Measurements from ENCODE around the gene WFDC13.
"Not testable (repeated sequence)": the region's sequence is repeated elsewhere in the genome, so short reads cannot be mapped to it uniquely, and the experiment has no call there.

Gene WFDC13

DNA sequence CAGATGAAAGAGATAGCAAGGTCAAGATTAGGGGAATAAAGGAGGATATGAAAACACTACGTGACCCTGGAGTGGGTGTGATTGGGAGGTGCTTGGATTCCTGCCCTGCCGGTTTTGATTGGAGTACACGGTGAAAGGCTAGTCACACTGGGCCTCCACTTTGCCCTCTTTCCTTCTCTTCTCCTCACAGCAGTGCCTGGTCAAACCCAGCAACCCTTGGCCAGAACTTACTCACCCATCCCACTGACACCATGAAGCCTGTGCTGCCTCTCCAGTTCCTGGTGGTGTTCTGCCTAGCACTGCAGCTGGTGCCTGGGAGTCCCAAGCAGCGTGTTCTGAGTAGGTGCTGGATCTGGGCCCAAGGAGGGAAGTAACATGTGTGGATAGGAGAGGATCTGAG is at the start of gene WFDC13:
Gene WFDC13, plus strand, starts transcription at position 166 of the 400 bp plus-strand sequence. Its CDS starts 86 bp downstream, at position 252.
- DNase-seq: no peak

- DNase-seq: not testable (repeated sequence)
Measured at GRCh38 chr20:45657038-45657437, 44.8 kb upstream of the WFDC13 start.

GRCh38 chr20:45670139-45670538 is 31.7 kb upstream of the WFDC13 start, which contains the start of gene WFDC11:
TSS of gene WFDC11 (minus strand) at chr20:45670239. CDS start at chr20:45650600, 19,639 bp downstream.
- DNase-seq: no peak

- DNase-seq: no peak
Measured at GRCh38 chr20:45672765-45673164, 29.1 kb upstream of the WFDC13 start.

- no peak for DNase-seq
Measured at GRCh38 chr20:45679650-45680049, 22.2 kb upstream of the WFDC13 start.

- DNase-seq: no peak
Measured at GRCh38 chr20:45685896-45686295, 15.9 kb upstream of the WFDC13 start.

GRCh38 chr20:45693346-45693745 is 8.5 kb upstream of the WFDC13 start:
- DNase-seq: not testable (repeated sequence)

- DNase-seq: no peak
Measured at GRCh38 chr20:45695496-45695895, 6.3 kb upstream of the WFDC13 start.

DNA sequence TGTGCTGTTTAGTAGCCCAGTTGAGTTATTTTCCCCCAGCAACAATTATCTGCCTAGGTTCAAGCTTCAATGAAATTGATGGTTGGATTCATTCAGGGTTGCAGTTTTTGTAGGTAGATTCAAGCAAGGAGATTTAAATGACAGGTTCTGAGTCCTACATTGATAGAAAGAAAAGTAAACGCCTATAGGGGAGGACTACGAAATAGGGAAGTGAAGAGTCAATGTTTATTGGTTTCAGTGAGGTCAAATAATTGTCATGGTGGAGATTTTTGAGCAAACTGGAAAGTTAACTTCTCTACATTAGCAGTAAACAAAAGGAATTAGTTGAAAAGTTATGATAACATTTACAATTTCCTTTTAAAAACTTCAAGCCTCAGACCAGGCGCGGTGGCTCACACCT is 734 bp upstream of the WFDC13 start:
- DNase-seq: no peak

- DNase-seq: no peak
Measured at GRCh38 chr20:45704969-45705637, 3.3 kb downstream of the WFDC13 start, which contains the start of gene WFDC10B. TSS of gene WFDC10B (minus strand) at chr20:45705019. CDS start at chr20:45685992, 19,027 bp downstream.

DNA sequence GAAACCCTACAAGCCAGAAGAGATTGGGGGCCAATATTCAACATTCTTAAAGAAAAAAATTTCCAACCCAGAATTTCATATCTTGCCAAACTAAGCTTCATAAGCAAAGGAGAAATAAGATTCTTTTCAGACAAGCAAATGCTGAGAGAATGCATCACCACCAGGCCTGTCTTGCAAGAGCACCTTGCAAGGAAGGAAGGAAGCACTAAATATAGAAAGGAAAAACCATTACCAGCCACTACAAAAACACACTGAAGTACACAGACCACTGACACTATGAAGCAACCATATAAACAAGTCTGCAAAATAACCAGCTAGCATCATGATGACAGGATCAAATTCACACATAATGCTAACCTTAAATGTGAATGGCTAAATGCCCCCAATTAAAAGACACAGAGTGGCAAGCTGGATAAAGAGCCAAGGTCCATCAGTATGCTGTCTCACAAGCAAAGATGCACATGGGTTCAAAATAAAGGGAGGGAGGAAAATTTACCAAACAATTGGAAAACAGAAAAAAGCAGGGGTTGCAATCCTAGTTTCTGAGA is 14.4 kb downstream of the WFDC13 start:
- not testable (repeated sequence) for DNase-seq

DNA sequence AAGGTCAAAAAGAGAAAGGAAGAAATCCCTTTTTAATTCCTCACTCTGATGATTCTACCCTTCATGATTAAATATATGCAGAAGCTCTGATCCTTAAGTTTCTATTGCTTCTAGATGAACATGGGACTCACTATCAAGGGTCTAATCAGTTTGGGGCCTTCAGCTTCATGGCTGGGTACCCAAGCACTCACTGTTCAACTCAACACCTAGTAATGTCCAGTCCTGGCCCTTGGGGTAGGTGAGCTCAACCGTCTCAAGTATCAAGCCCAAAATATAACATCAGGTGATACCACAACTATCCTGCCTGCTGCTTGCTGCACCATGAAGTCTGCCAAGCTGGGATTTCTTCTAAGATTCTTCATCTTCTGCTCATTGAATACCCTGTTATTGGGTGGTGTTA is 20.2 kb downstream of the WFDC13 start, which contains the start of gene SPINT4:
Gene SPINT4, plus strand, starts transcription at position 301 of the 400 bp plus-strand sequence. Its CDS starts 21 bp downstream, at position 322.
- DNase-seq: no peak

GRCh38 chr20:45725134-45725533 is 23.3 kb downstream of the WFDC13 start:
- no peak for DNase-seq

- no peak for DNase-seq
Measured at GRCh38 chr20:45727044-45727443, 25.2 kb downstream of the WFDC13 start.

DNA sequence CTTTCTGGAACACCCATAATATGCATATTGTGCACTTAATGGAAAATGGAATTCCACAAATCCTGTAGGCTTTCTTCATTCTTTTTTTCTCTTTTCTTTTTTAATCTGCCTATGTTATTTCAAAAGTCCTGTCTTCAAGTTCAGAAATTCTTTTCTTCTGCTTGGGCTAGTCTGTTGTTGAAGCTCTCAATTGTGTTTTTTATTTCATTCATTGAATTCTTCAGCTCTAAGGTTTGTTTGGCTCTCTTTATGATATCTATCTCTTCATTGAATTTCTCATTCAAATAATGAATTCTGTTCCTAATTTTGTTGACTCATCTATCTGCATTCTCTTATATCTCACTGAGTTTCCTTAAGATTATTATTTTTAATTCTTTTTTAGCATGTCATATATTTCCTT is 30.4 kb downstream of the WFDC13 start:
- no peak for DNase-seq

- no peak for DNase-seq
Measured at GRCh38 chr20:45735552-45735951, 33.7 kb downstream of the WFDC13 start.

- DNase-seq: no peak
Measured at GRCh38 chr20:45735988-45736387, 34.1 kb downstream of the WFDC13 start.

DNA sequence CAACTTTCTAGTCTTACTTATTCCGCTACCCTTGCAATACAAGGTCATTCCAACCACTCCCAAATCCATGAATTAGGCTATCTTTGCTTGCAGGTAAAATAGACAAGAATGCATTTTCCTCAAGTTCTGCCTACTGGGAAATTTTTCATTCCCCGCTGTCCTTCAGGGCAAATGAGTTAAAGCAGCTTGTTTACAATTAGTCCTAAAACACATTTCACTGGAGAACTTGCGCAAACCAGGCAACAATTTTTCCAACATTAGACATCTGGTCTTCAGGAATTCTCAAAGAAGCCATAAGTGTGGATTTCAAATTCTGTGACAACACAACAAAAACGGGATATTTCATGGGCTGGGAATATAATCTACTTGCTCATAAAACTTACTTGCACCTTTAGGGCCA is 40.8 kb downstream of the WFDC13 start:
- no peak for DNase-seq

DNA sequence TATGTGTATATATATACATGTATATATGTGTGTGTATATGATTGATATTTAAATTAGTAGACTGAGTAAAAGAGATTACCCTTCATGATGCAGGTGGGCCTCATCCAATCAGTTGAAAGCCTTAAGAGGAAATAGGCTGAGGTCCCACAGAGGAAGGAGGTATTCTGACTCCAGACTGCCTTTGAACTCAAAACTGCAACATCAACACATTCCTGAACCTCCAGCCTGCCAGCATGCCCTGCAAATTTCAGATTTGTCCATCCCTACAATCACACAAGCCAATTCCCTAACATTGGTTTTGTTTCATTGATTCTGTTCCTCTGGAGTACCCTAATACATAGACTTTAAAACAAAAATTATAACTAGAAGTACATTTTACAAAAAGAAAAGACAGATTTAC is 43.2 kb downstream of the WFDC13 start:
- DNase-seq: no peak

DNA sequence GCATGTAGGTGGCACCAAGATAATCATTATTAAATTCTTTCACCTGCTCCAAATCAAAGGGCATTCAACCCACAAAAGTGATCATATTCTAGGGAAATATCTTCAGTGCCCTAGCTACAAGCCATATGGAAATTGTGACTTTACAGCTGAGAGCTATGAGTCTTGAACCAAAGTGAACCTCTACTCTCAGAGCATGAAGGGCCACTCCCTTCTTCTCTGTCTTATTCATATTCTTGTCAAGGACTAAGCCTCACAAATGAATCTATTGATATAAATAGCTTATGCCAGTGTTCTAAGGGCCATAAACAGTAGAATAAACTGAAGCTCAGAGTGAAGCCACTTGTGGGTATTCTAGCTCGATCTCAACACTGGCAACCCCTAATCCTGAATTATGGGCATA is 49.9 kb downstream of the WFDC13 start:
- no peak for DNase-seq

DNA sequence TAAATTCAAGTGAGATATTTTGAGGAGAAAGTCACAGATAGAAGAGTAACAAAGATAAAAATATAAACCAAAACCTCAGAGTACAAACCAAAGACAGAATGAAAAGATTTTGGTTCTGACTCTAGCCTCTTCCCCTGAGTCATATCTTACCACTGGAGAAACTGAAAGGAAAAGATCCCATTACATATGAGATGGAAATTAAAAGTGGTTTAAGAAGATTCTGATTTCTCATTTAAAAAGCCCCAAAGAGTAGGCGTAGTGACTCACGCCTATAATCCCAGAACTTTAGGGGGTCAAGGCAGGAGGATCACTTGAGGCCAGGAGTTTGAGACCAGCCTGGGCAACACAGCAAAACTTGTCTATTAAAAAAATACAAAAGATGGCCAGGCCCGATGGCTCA is 50.9 kb downstream of the WFDC13 start:
- no peak for DNase-seq

DNA sequence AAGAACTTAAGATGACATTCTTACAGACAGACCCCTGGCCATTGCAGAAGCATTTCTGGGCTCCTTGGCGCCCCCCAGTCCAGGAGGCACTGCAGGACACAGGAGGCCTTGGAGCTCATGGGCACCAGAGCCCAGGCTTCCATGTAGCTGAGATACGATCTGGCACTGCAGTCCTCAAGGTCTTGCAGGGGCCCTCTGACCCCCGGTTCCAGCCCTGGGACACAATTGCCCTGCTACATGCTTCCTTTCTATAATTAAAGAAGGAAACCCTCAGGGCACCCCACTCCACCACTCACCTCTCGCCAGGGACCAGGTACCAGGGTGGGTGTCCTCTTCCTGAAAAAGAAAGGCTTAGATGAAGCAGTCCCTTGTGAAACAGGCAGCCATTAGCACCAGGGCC is 56.3 kb downstream of the WFDC13 start:
- DNase-seq: no peak

Data from activated naive CD4-positive, alpha-beta T cell (primary cell).